Kidney tubule cell (primary cell): ENCODE measurements around the gene MAP3K20.
"Not testable (repeated sequence)": the region's sequence is repeated elsewhere in the genome, so short reads cannot be mapped to it uniquely, and the experiment has no call there.

ENCODE experiments used
- DNase-seq: peaks from one replicate; pipeline ENCODE4 v3.0.0-alpha.2; 2018; ENCODE audit warnings: low spot score

The MAP3K20 gene

GRCh38 chr2:173075781-173076580 is at the start of gene MAP3K20:
MAP3K20 (plus strand) TSS chr2:173075846; CDS start chr2:173091032, 15,186 bp downstream.
- peak; percentile 75 for DNase-seq

- DNase-seq: no peak
Measured at GRCh38 chr2:173026479-173026878, 49.2 kb upstream of the MAP3K20 start.

- peak; percentile 84 for DNase-seq
Measured at GRCh38 chr2:173027181-173028128, 48.2 kb upstream of the MAP3K20 start.

- DNase-seq: no peak
Measured at GRCh38 chr2:173028141-173028540, 47.5 kb upstream of the MAP3K20 start.

- DNase-seq: no peak
Measured at GRCh38 chr2:173028671-173029070, 47.0 kb upstream of the MAP3K20 start.

- DNase-seq: no peak
Measured at GRCh38 chr2:173030561-173031490, 44.8 kb upstream of the MAP3K20 start.

GRCh38 chr2:173032032-173032431 is 43.6 kb upstream of the MAP3K20 start:
- DNase-seq: no peak

- no peak for DNase-seq
Measured at GRCh38 chr2:173033084-173033483, 42.6 kb upstream of the MAP3K20 start.

- no peak for DNase-seq
Measured at GRCh38 chr2:173034143-173034542, 41.5 kb upstream of the MAP3K20 start.

- no peak for DNase-seq
Measured at GRCh38 chr2:173037245-173038120, 38.2 kb upstream of the MAP3K20 start.

GRCh38 chr2:173038257-173038656 is 37.4 kb upstream of the MAP3K20 start:
- not testable (repeated sequence) for DNase-seq

- no peak for DNase-seq
Measured at GRCh38 chr2:173040729-173041128, 34.9 kb upstream of the MAP3K20 start.

- DNase-seq: peak; percentile 28
Measured at GRCh38 chr2:173043476-173043875, 32.2 kb upstream of the MAP3K20 start.

GRCh38 chr2:173043897-173044519 is 31.6 kb upstream of the MAP3K20 start:
- no peak for DNase-seq

- no peak for DNase-seq
Measured at GRCh38 chr2:173044686-173045085, 31.0 kb upstream of the MAP3K20 start.

GRCh38 chr2:173045181-173045580 is 30.5 kb upstream of the MAP3K20 start:
- no peak for DNase-seq

GRCh38 chr2:173048522-173048896 is 27.1 kb upstream of the MAP3K20 start:
- no peak for DNase-seq

GRCh38 chr2:173048897-173049661 is 26.6 kb upstream of the MAP3K20 start:
- peak; percentile 99 for DNase-seq

- no peak for DNase-seq
Measured at GRCh38 chr2:173049831-173050230, 25.8 kb upstream of the MAP3K20 start.

GRCh38 chr2:173050684-173051083 is 25.0 kb upstream of the MAP3K20 start:
- peak; percentile 44 for DNase-seq
